SH-SY5Y (cell line): ENCODE data around the gene TTC28.

Source experiments
- GATA2 ChIP-seq: IDR thresholded peaks from 2 replicates; pipeline ENCODE4 v1.6.1; 2011; ENCODE audit warnings: mild to moderate bottlenecking, low read depth, low read length
- GATA3 ChIP-seq: IDR thresholded peaks from 2 replicates; pipeline ENCODE4 v1.6.1; 2011; ENCODE audit warnings: low read depth, mild to moderate bottlenecking, low read length, moderate library complexity

DNA sequence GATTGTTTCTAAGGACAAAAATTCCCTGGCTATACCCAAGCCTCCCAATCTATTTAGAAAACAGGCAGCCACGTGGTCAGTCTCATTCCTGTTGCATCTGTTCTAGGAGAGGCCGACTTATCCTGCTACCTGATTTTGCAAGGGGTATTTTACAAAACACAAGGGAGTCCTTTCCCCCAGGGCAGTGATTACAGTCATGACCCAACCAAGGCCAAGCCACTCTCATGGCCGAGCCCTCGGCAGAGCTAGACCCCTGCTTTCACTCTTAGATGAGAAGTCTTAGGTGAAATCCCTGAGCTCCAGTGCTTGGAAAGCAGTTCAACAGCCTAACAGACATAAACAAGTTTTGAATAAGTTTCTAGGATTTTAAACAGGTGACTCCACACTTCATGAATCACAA lies 671.6 kb downstream of the TTC28 start:
- TF ChIP-seq GATA2 (no peak), GATA3 (no peak)
